ENCODE results near the gene RSKR.
A peak's percentile ranks its signal among the peaks of the same experiment; 100 is the strongest.
"Not testable (repeated sequence)": the region's sequence is repeated elsewhere in the genome, so short reads cannot be mapped to it uniquely, and the experiment has no call there.

Gene RSKR

GRCh38 chr17:28622186-28622585, 8.2 kb upstream of the RSKR start:
- H3K27me3 ChIP-seq (ENCODE audit: low read depth, low read length), result no peaks in the 10 kb centered on the region
- H3K4me1 ChIP-seq (ENCODE audit: control insufficient read depth in 1 of 2, insufficient read depth in 2 of 2, low read length in 2 of 2), result no peaks in the 10 kb centered on the region
- peaks cover 73 to 76% of the 10 kb centered on the region in 2 donors for H3K36me3 ChIP-seq (ENCODE audit: control insufficient read depth in 1 of 2, insufficient read depth in 2 of 2, low read length in 2 of 2)
- no peak overlapping the region for H3K27ac ChIP-seq (ENCODE audit: low read length)
- no peaks in the 10 kb centered on the region for H3K9me3 ChIP-seq (ENCODE audit: control insufficient read depth in 1 of 2, low read length in 2 of 2)
- H3K4me3 ChIP-seq (ENCODE audit: low read depth in 1 of 2, low read length in 2 of 2), result no peak overlapping the region

GRCh38 chr17:28620010-28620409, 6.0 kb upstream of the RSKR start:
- no peak overlapping the region for H3K4me3 ChIP-seq (ENCODE audit: low read depth in 1 of 2, low read length in 2 of 2)
- no peaks in the 10 kb centered on the region for H3K4me1 ChIP-seq (ENCODE audit: control insufficient read depth in 1 of 2, insufficient read depth in 2 of 2, low read length in 2 of 2)
- no peaks in the 10 kb centered on the region for H3K27me3 ChIP-seq (ENCODE audit: low read depth, low read length)
- H3K27ac ChIP-seq (ENCODE audit: low read length), result no peak overlapping the region
- H3K36me3 ChIP-seq (ENCODE audit: control insufficient read depth in 1 of 2, insufficient read depth in 2 of 2, low read length in 2 of 2), result peaks cover 83 to 92% of the 10 kb centered on the region in 2 donors
- no peaks in the 10 kb centered on the region for H3K9me3 ChIP-seq (ENCODE audit: control insufficient read depth in 1 of 2, low read length in 2 of 2)

DNA sequence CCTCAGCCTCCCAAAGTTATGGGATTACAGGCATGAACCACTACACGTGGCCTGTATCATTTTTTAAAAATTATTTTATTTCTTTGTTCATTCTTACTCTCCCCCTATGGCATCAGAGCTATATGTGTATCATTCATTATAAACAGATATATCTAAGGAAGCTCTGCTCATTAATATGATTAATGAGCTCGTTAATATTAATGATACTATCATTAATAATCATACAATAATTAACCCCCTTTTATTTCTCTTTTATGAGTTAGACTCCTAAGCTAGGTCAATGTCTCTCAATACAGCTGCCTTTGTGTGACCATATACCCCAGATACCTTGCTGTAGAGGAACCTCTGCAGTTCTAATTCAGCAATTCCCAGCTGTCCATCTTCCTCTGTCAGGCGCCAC, 4.5 kb upstream of the RSKR start:
- Histone ChIP-seq H3K27ac (ENCODE audit: low read length) (no peak overlapping the region), H3K27me3 (ENCODE audit: low read depth, low read length) (no peaks in the 10 kb centered on the region), H3K4me1 (ENCODE audit: control insufficient read depth in 1 of 2, insufficient read depth in 2 of 2, low read length in 2 of 2) (no peaks in the 10 kb centered on the region), H3K36me3 (ENCODE audit: control insufficient read depth in 1 of 2, insufficient read depth in 2 of 2, low read length in 2 of 2) (peaks cover 76 to 95% of the 10 kb centered on the region in 2 donors), H3K9me3 (ENCODE audit: control insufficient read depth in 1 of 2, low read length in 2 of 2) (no peaks in the 10 kb centered on the region), H3K4me3 (ENCODE audit: low read depth in 1 of 2, low read length in 2 of 2) (no peak overlapping the region)

GRCh38 chr17:28616281-28616680, 2.3 kb upstream of the RSKR start:
- no peak overlapping the region for H3K27ac ChIP-seq (ENCODE audit: low read length)

DNA sequence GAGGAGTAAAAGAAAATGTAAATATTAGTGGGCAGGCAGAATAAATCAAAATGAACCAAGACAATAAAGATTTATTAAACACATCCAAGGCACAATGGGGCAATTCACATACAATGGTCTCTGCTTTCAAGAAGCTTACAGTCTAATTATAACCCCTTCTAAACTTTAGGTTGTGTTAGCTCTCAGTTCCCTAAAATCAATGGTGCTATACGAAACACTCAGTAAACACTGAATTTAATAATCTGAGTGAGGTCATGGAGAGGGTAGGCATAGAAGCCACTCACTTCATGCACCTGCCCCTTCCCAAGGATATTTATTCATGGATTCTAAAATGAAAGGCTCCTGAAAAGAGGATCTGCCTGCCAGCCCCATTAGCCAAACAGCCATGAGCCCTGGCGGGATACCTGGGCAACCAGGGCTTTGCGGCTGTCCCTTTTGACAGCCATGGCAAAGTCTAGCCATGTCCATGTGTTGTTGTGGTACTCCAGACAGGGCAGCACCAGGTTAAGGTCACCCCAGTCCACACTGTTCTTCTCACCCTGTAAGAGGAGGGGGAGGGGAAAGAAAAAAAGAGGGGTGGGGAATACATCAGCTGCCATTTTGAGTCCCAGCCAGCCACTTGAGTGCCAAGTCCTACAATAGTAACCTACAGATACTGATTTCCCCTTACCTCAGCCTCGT, 1.4 kb upstream of the RSKR start:
- Histone ChIP-seq H3K4me1 (ENCODE audit: control insufficient read depth in 1 of 2, insufficient read depth in 2 of 2, low read length in 2 of 2) (no peaks in the 10 kb centered on the region), H3K27ac (ENCODE audit: low read length) (no peak overlapping the region), H3K27me3 (ENCODE audit: low read depth, low read length) (no peaks in the 10 kb centered on the region), H3K9me3 (ENCODE audit: control insufficient read depth in 1 of 2, low read length in 2 of 2) (no peaks in the 10 kb centered on the region), H3K4me3 (ENCODE audit: low read depth in 1 of 2, low read length in 2 of 2) (no peak overlapping the region), H3K36me3 (ENCODE audit: control insufficient read depth in 1 of 2, insufficient read depth in 2 of 2, low read length in 2 of 2) (peaks cover 48 to 72% of the 10 kb centered on the region in 2 donors)

More at GRCh38 chr17:28616281-28616680, 2.3 kb upstream of the RSKR start:
- H3K4me3 ChIP-seq (ENCODE audit: low read depth in 1 of 2, low read length in 2 of 2), result no peak overlapping the region
- H3K36me3 ChIP-seq (ENCODE audit: control insufficient read depth in 1 of 2, insufficient read depth in 2 of 2, low read length in 2 of 2), result peaks cover 57 to 73% of the 10 kb centered on the region in 2 donors
- no peaks in the 10 kb centered on the region for H3K27me3 ChIP-seq (ENCODE audit: low read depth, low read length)
- no peaks in the 10 kb centered on the region for H3K4me1 ChIP-seq (ENCODE audit: control insufficient read depth in 1 of 2, insufficient read depth in 2 of 2, low read length in 2 of 2)
- no peaks in the 10 kb centered on the region for H3K9me3 ChIP-seq (ENCODE audit: control insufficient read depth in 1 of 2, low read length in 2 of 2)

DNA sequence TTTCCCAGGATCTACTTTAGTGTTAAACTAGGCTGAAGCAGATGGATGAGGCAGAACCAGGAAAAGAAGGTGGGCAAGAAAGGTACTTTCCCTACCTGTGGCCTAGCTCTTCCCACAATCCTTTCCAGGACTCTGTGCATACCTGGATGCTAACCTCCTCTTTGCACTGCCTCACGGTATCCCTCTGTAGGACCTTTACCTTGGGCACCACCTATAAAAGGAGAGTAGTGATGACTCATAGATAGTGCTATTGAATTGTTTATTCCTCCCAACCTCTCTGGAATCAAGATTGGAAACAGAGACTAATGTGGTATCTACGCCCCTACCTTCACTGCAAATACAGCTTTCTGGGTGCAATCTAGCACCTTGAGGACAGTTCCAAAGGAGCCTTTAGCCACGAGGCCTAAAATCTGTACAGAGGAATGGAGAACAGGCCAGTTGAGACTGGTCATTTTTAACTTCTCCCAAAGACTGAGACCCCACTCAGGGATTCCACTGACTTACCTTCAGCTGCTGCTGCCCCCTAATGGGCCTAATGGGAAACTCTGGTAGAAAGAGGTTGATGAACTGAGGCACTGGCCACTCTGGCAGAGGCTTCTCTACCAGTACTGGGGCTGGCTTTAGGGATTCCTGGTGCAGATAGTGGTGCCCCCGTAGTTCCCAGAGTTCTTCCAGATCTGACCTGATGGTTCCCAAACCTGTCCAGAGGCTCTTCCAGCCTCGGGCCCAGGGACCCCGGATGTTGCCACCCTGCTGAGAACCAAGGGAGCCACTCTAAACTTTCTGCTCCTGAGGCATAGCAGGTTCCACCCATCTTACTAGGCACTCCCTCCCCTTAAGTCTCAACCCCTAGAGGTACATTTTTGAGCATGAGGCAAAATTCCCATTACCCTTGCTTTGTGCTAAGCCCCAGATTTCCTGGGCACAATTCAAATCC, 781 bp downstream of the RSKR start:
- H3K4me3 ChIP-seq (ENCODE audit: low read depth in 1 of 2, low read length in 2 of 2), result no peak overlapping the region
- H3K4me1 ChIP-seq (ENCODE audit: control insufficient read depth in 1 of 2, insufficient read depth in 2 of 2, low read length in 2 of 2), result no peaks in the 10 kb centered on the region
- no peak overlapping the region for H3K27ac ChIP-seq (ENCODE audit: low read length)
- H3K9me3 ChIP-seq (ENCODE audit: control insufficient read depth in 1 of 2, low read length in 2 of 2), result no peaks in the 10 kb centered on the region
- H3K36me3 ChIP-seq (ENCODE audit: control insufficient read depth in 1 of 2, insufficient read depth in 2 of 2, low read length in 2 of 2), result peaks cover 28 to 54% of the 10 kb centered on the region in 2 donors
- H3K27me3 ChIP-seq (ENCODE audit: low read depth, low read length), result no peaks in the 10 kb centered on the region

DNA sequence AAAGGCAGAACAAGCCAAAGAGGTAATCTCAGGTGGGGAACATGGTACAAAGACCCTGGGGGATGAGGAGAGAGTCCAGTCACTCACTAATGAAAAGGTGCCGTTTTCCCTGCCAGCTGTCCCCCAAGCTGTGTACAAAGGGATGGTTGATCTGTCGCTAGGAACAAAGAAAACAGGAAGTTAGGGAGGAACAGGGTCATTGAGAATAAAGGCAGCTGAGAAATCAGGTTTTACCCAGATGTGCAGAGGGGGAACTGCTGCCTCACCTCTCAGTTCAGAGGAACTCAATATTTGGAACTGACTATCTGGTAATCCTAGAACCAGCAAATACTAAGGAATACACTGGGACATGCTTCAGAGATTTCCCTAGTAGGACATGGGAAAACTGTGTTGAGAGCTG, 1.5 kb downstream of the RSKR start:
- H3K27ac ChIP-seq (ENCODE audit: low read length), result no peak overlapping the region
- H3K27me3 ChIP-seq (ENCODE audit: low read depth, low read length), result no peaks in the 10 kb centered on the region
- H3K36me3 ChIP-seq (ENCODE audit: control insufficient read depth in 1 of 2, insufficient read depth in 2 of 2, low read length in 2 of 2), result peaks cover 28 to 49% of the 10 kb centered on the region in 2 donors
- H3K4me1 ChIP-seq (ENCODE audit: control insufficient read depth in 1 of 2, insufficient read depth in 2 of 2, low read length in 2 of 2), result no peaks in the 10 kb centered on the region
- no peaks in the 10 kb centered on the region for H3K9me3 ChIP-seq (ENCODE audit: control insufficient read depth in 1 of 2, low read length in 2 of 2)
- H3K4me3 ChIP-seq (ENCODE audit: low read depth in 1 of 2, low read length in 2 of 2), result no peak overlapping the region

- no peaks in the 10 kb centered on the region for H3K4me1 ChIP-seq (ENCODE audit: control insufficient read depth in 1 of 2, insufficient read depth in 2 of 2, low read length in 2 of 2)
- no peaks in the 10 kb centered on the region for H3K27me3 ChIP-seq (ENCODE audit: low read depth, low read length)
- no peak overlapping the region for H3K4me3 ChIP-seq (ENCODE audit: low read depth in 1 of 2, low read length in 2 of 2)
- peaks cover 6 to 27% of the 10 kb centered on the region in 2 donors for H3K36me3 ChIP-seq (ENCODE audit: control insufficient read depth in 1 of 2, insufficient read depth in 2 of 2, low read length in 2 of 2)
- H3K27ac ChIP-seq (ENCODE audit: low read length), result no peak overlapping the region
- H3K9me3 ChIP-seq (ENCODE audit: control insufficient read depth in 1 of 2, low read length in 2 of 2), result no peaks in the 10 kb centered on the region
These were observed 3.6 kb downstream of the RSKR start for GRCh38 chr17:28610376-28610775.

DNA sequence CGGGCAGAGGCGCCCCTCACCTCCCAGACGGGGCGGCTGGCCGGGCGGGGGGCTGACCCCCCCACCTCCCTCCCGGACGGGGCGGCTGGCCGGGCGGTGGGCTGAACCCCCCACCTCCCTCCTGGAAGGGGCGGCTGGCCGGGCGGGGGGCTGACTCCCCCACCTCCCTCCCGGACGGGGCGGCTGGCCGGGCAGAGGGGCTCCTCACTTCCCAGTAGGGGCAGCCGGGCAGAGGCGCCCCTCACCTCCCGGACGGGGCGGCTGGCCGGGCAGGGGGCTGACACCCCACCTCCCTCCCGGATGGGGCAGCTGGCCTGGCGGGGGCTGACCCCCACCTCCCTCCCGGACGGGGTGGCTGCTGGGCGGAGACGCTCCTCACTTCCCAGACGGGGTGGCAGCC, 10.0 kb downstream of the RSKR start:
- not testable (repeated sequence) for H3K27ac ChIP-seq (ENCODE audit: low read length); H3K9me3 ChIP-seq (ENCODE audit: control insufficient read depth in 1 of 2, low read length in 2 of 2); H3K4me3 ChIP-seq (ENCODE audit: low read depth in 1 of 2, low read length in 2 of 2); H3K27me3 ChIP-seq (ENCODE audit: low read depth, low read length); H3K36me3 ChIP-seq (ENCODE audit: control insufficient read depth in 1 of 2, insufficient read depth in 2 of 2, low read length in 2 of 2); H3K4me1 ChIP-seq (ENCODE audit: control insufficient read depth in 1 of 2, insufficient read depth in 2 of 2, low read length in 2 of 2)

- peaks cover 0 to 3% of the 10 kb centered on the region in 2 donors for H3K36me3 ChIP-seq (ENCODE audit: control insufficient read depth in 1 of 2, insufficient read depth in 2 of 2, low read length in 2 of 2)
These were observed 14.4 kb downstream of the RSKR start for GRCh38 chr17:28599311-28600184.

More at GRCh38 chr17:28599311-28600184, 14.4 kb downstream of the RSKR start:
- Histone ChIP-seq H3K27me3 (ENCODE audit: low read depth, low read length) (no peaks in the 10 kb centered on the region), H3K4me3 (ENCODE audit: low read depth in 1 of 2, low read length in 2 of 2) (peak overlapping the region; percentile 62 to 88), H3K4me1 (ENCODE audit: control insufficient read depth in 1 of 2, insufficient read depth in 2 of 2, low read length in 2 of 2) (peaks cover 0 to 9% of the 10 kb centered on the region in 2 donors), H3K9me3 (ENCODE audit: control insufficient read depth in 1 of 2, low read length in 2 of 2) (no peaks in the 10 kb centered on the region), H3K27ac (ENCODE audit: low read length) (peak overlapping the region; percentile 98)

All from muscle layer of duodenum (tissue), 2 donors.